H9 (cell line): ENCODE measurements around the gene PIGS. TPM values are rescaled to one million over a fixed set of nuclear protein-coding genes. Genes with fewer than 3 reads are reported as not detected.

Experiments
- DNase-seq: peaks from one replicate; pipeline ENCODE4 v3.0.0-alpha.2; 2017
- H2AFZ ChIP-seq: one replicate; pipeline ENCODE4 v1.6.1; 2013; ENCODE audit warnings: mild to moderate bottlenecking, low read length, control low read depth, moderate library complexity
- H2AK5ac ChIP-seq: 2 replicates; pipeline ENCODE4 v1.6.1; 2013; ENCODE audit warnings: low read length, control low read depth, mixed read lengths; ENCODE audit not compliant: insufficient read length
- H2BK120ac ChIP-seq: one replicate; pipeline ENCODE4 v1.6.1; 2013; ENCODE audit warnings: low read depth, mild to moderate bottlenecking, low read length, control low read depth, inconsistent platforms; ENCODE audit not compliant: poor library complexity, severe bottlenecking
- H2BK12ac ChIP-seq: 2 replicates; pipeline ENCODE4 v1.6.1; 2013; ENCODE audit warnings: low read length, control low read depth, mixed read lengths, low read depth; ENCODE audit not compliant: insufficient read length
- H2BK15ac ChIP-seq: 2 replicates; pipeline ENCODE4 v1.6.1; 2013; ENCODE audit warnings: low read depth, low read length, control low read depth
- H2BK20ac ChIP-seq: one replicate; pipeline ENCODE4 v1.6.1; 2013; ENCODE audit warnings: low read depth, mild to moderate bottlenecking, low read length, control low read depth, inconsistent platforms; ENCODE audit not compliant: poor library complexity, severe bottlenecking
- H2BK5ac ChIP-seq: 2 replicates; pipeline ENCODE4 v1.6.1; 2013; ENCODE audit warnings: low read length, control low read depth, mixed read lengths; ENCODE audit not compliant: insufficient read length
- H3K14ac ChIP-seq: 2 replicates; pipeline ENCODE4 v1.6.1; 2013; ENCODE audit warnings: low read length, control low read depth; ENCODE audit not compliant: insufficient read depth
- H3K18ac ChIP-seq: 2 replicates; pipeline ENCODE4 v1.6.1; 2013; ENCODE audit warnings: low read depth, mild to moderate bottlenecking, mixed read lengths, low read length, control low read depth; ENCODE audit not compliant: insufficient read length
- H3K23ac ChIP-seq: 2 replicates; pipeline ENCODE4 v1.6.1; 2013; ENCODE audit warnings: low read length, control low read depth, mixed read lengths, low read depth; ENCODE audit not compliant: insufficient read length
- H3K23me2 ChIP-seq: 2 replicates; pipeline ENCODE4 v1.6.1; 2013; ENCODE audit warnings: low read depth, mild to moderate bottlenecking, mixed read lengths, low read length, control low read depth; ENCODE audit not compliant: insufficient read length, poor library complexity, severe bottlenecking
- H3K27ac ChIP-seq: 2 replicates; pipeline ENCODE4 v1.5.1; 2013; ENCODE audit warnings: low read length, control low read depth, mixed read lengths, low read depth; ENCODE audit not compliant: insufficient read length
- H3K27me3 ChIP-seq: 2 replicates; pipeline ENCODE4 v1.6.1; 2013; ENCODE audit warnings: low read length, control low read depth, inconsistent platforms; ENCODE audit not compliant: insufficient read depth
- H3K4ac ChIP-seq: 2 replicates; pipeline ENCODE4 v1.6.1; 2013; ENCODE audit warnings: low read depth, mild to moderate bottlenecking, control low read depth, inconsistent platforms, low read length, moderate library complexity
- H3K4me1 ChIP-seq: 2 replicates; pipeline ENCODE4 v1.6.1; 2013; ENCODE audit warnings: low read length, control low read depth, inconsistent platforms; ENCODE audit not compliant: insufficient read depth
- H3K4me2 ChIP-seq: 2 replicates; pipeline ENCODE4 v1.6.1; 2013; ENCODE audit warnings: low read length, control low read depth, mixed read lengths; ENCODE audit not compliant: insufficient read length, insufficient read depth
- H3K56ac ChIP-seq: 2 replicates; pipeline ENCODE4 v1.6.1; 2013; ENCODE audit warnings: low read depth, mild to moderate bottlenecking, mixed read lengths, low read length, control low read depth; ENCODE audit not compliant: insufficient read length
- H3K79me1 ChIP-seq: 2 replicates; pipeline ENCODE4 v1.6.1; 2013; ENCODE audit warnings: low read depth, mild to moderate bottlenecking, moderate library complexity, low read length, control low read depth, inconsistent platforms; ENCODE audit not compliant: insufficient read depth, poor library complexity, severe bottlenecking
- H3K79me2 ChIP-seq: 2 replicates; pipeline ENCODE4 v1.6.1; 2013; ENCODE audit warnings: low read length, control low read depth, inconsistent platforms; ENCODE audit not compliant: insufficient read depth
- H3K9ac ChIP-seq: 2 replicates; pipeline ENCODE4 v1.6.1; 2013; ENCODE audit warnings: low read length, control low read depth, mixed read lengths; ENCODE audit not compliant: insufficient read length; ENCODE audit errors: extremely low read depth
- H3K9me3 ChIP-seq: one replicate; pipeline ENCODE4 v1.6.1; 2013; ENCODE audit warnings: low read depth, low read length, inconsistent platforms; ENCODE audit not compliant: control insufficient read depth
- H3T11ph ChIP-seq: one replicate; pipeline ENCODE4 v1.6.1; 2013; ENCODE audit warnings: mild to moderate bottlenecking, low read length, control low read depth, inconsistent platforms
- H4K20me1 ChIP-seq: one replicate; pipeline ENCODE4 v1.6.1; 2013; ENCODE audit not compliant: control insufficient read depth, insufficient read length, insufficient read depth
- H4K5ac ChIP-seq: 2 replicates; pipeline ENCODE4 v1.6.1; 2013; ENCODE audit warnings: low read depth, mild to moderate bottlenecking, mixed read lengths, low read length, control low read depth; ENCODE audit not compliant: insufficient read length
- H4K8ac ChIP-seq: replicated peaks from 2 replicates; pipeline ENCODE4 v1.6.1; 2013; ENCODE audit warnings: low read length, control low read depth, mixed read lengths, low read depth; ENCODE audit not compliant: insufficient read length
- H4K91ac ChIP-seq: 2 replicates; pipeline ENCODE4 v1.6.1; 2013; ENCODE audit warnings: low read depth, mild to moderate bottlenecking, moderate library complexity, mixed read lengths, low read length, control low read depth; ENCODE audit not compliant: insufficient read length
- H3K27ac Mint-ChIP-seq, 3 experiments: 2 replicates in 2 of 3; 3 replicates in 1 of 3; pipeline ENCODE4 v1.8.0; 2020 to 2021; ENCODE audit warnings: mixed read lengths in 3 of 3, mild to moderate bottlenecking in 1 of 3, moderate library complexity in 1 of 3
- H3K27me3 Mint-ChIP-seq: 2 replicates; pipeline ENCODE4 v1.8.0; 2021; ENCODE audit warnings: low read depth, mild to moderate bottlenecking, moderate library complexity, mixed read lengths
- H3K36me3 Mint-ChIP-seq, 3 experiments: 2 replicates in 2 of 3; 3 replicates in 1 of 3; pipeline ENCODE4 v1.8.0; 2020 to 2021; ENCODE audit warnings: low read depth in 3 of 3, mixed read lengths in 3 of 3; ENCODE audit not compliant: insufficient read depth in 1 of 3
- H3K4me1 Mint-ChIP-seq, 2 experiments: 2 replicates each; pipeline ENCODE4 v1.8.0; 2020; ENCODE audit warnings: mixed read lengths in 2 of 2
- H3K4me3 Mint-ChIP-seq, 2 experiments: 2 replicates in 1 of 2; 3 replicates in 1 of 2; pipeline ENCODE4 v1.8.0; 2020 to 2021; ENCODE audit warnings: mild to moderate bottlenecking in 2 of 2, mixed read lengths in 2 of 2, moderate library complexity in 1 of 2
- H3K9me3 Mint-ChIP-seq, 2 experiments: 2 replicates in 1 of 2; 3 replicates in 1 of 2; pipeline ENCODE4 v1.8.0; 2020; ENCODE audit warnings: mild to moderate bottlenecking in 2 of 2, mixed read lengths in 2 of 2, moderate library complexity in 1 of 2
- WGBS: extraction: QIAGEN DNeasy Blood & Tissue Kit; methylation state at CpG from one replicate; pipeline ENCODE4 v1.1.7; 2013; ENCODE audit warnings: missing lambda C conversion rate, low lambda C conversion rate, mixed read lengths; ENCODE audit not compliant: insufficient read length; ENCODE audit errors: extremely low coverage; 5-methylcytosine and 5-hydroxymethylcytosine counted together
- total RNA-seq: library from RNA; stranded (reverse); gene quantifications from 2 replicates; pipeline ENCODE4 v1.2.1, GENCODE V29; 2021
- TF ChIP-seq, protein P1 (sequence below): fragments of 200-600 bp; sonication (generic); conservative IDR thresholded peaks from 3 replicates; pipeline ENCODE4 v1.8.0; 2021; ENCODE audit warnings: antibody characterized with exemption, mild to moderate bottlenecking

Gene PIGS
- total RNA-seq, 1 experiment from 2014 or later: 45.8 TPM

GRCh38 chr17:28615260-28615940 is 44.1 kb upstream of the PIGS start:
- Mint-ChIP-seq H3K27ac (no peak overlapping the region), H3K27me3 (no peaks in the 10 kb centered on the region), H3K9me3 (no peaks in the 10 kb centered on the region), H3K4me1 (no peaks in the 10 kb centered on the region), H3K36me3 (peaks cover 47 to 97% (median 86%) of the 10 kb centered on the region in 3 experiments; a peak in 6 of 7 replicates), H3K4me3 (no peak overlapping the region)
- Histone ChIP-seq H4K91ac (no peak overlapping the region), H2BK15ac (no peak overlapping the region), H3K79me1 (no peaks in the 10 kb centered on the region), H3K9ac (no peak overlapping the region), H3K56ac (no peak overlapping the region), H4K8ac (no peak overlapping the region), H4K5ac (no peak overlapping the region), H2BK120ac (no peak overlapping the region), H2BK5ac (no peak overlapping the region), H2AFZ (no peak overlapping the region), H3T11ph (no peak overlapping the region), H2BK12ac (no peak overlapping the region), H2BK20ac (no peak overlapping the region), H3K18ac (no peak overlapping the region), H4K20me1 (no peaks in the 10 kb centered on the region), H3K27ac (no peak overlapping the region), H3K14ac (no peak overlapping the region), H2AK5ac (no peak overlapping the region), H3K4me1 (no peaks in the 10 kb centered on the region), H3K4me2 (no peak overlapping the region), H3K27me3 (no peaks in the 10 kb centered on the region), H3K23me2 (no peaks in the 10 kb centered on the region), H3K23ac (no peak overlapping the region), H3K79me2 (no peaks in the 10 kb centered on the region), H3K4ac (no peak overlapping the region), H3K9me3 (no peaks in the 10 kb centered on the region)
- no peak for DNase-seq
- TF ChIP-seq, protein P1, sequence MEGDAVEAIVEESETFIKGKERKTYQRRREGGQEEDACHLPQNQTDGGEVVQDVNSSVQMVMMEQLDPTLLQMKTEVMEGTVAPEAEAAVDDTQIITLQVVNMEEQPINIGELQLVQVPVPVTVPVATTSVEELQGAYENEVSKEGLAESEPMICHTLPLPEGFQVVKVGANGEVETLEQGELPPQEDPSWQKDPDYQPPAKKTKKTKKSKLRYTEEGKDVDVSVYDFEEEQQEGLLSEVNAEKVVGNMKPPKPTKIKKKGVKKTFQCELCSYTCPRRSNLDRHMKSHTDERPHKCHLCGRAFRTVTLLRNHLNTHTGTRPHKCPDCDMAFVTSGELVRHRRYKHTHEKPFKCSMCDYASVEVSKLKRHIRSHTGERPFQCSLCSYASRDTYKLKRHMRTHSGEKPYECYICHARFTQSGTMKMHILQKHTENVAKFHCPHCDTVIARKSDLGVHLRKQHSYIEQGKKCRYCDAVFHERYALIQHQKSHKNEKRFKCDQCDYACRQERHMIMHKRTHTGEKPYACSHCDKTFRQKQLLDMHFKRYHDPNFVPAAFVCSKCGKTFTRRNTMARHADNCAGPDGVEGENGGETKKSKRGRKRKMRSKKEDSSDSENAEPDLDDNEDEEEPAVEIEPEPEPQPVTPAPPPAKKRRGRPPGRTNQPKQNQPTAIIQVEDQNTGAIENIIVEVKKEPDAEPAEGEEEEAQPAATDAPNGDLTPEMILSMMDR: no peak
- no CpG with 5 or more reads among the region's 4 CpGs for WGBS
